SU-DHL-6 (cell line): ENCODE data around the gene GRB10.

ENCODE experiments used
- CTCF ChIP-seq: fragments of 200-600 bp; sonication (generic); IDR thresholded peaks from one replicate; pipeline ENCODE4 v1.5.1; 2017; ENCODE audit warnings: antibody characterized with exemption, mild to moderate bottlenecking, low read length, moderate library complexity; ENCODE audit not compliant: insufficient read depth, poor library complexity, severe bottlenecking
- EZH2phosphoT487 ChIP-seq: fragments of 200-600 bp; sonication (generic), shearing (Covaris generic); conservative IDR thresholded peaks from 2 replicates; pipeline ENCODE4 v1.6.1; 2018; ENCODE audit warnings: mild to moderate bottlenecking, antibody characterized with exemption, low read length, moderate library complexity, mixed read lengths

- no peak for TF ChIP-seq CTCF
- no peak for TF ChIP-seq EZH2phosphoT487
These were observed 31.5 kb upstream of the GRB10 start for GRCh38 chr7:50814166-50814565.
